AG09309 (cell line): Measurements from ENCODE around the gene ANKRD33B.

Source experiments
- DNase-seq: peaks from one replicate; pipeline ENCODE4 v3.0.0-alpha.2; 2010; ENCODE audit warnings: low read depth
- H3K4me3 ChIP-seq: 2 replicates; pipeline ENCODE4 v1.5.1; 2011; ENCODE audit warnings: mild to moderate bottlenecking, low read depth, low read length, moderate library complexity; ENCODE audit not compliant: control insufficient read depth
- CTCF ChIP-seq: IDR thresholded peaks from 2 replicates; pipeline ENCODE4 v1.5.1; 2011; ENCODE audit warnings: mild to moderate bottlenecking, low read depth, low read length, inconsistent platforms; ENCODE audit not compliant: insufficient read depth, control insufficient read depth; ENCODE audit errors: missing control alignments

ANKRD33B gene

GRCh38 chr5:10583663-10584572, 20.0 kb downstream of the ANKRD33B start:
- no peak for TF ChIP-seq CTCF
- no peak overlapping the region for H3K4me3 ChIP-seq
- DNase-seq: no peak

- DNase-seq: no peak
- TF ChIP-seq CTCF: no peak
- no peak overlapping the region for H3K4me3 ChIP-seq
These were observed 21.0 kb downstream of the ANKRD33B start for GRCh38 chr5:10584714-10585517.

GRCh38 chr5:10585518-10585915, 21.6 kb downstream of the ANKRD33B start:
- TF ChIP-seq CTCF: no peak
- no peak overlapping the region for H3K4me3 ChIP-seq
- DNase-seq: no peak

GRCh38 chr5:10586008-10586407, 22.1 kb downstream of the ANKRD33B start:
- no peak overlapping the region for H3K4me3 ChIP-seq
- TF ChIP-seq CTCF: no peak
- DNase-seq: no peak

GRCh38 chr5:10586555-10586954, 22.7 kb downstream of the ANKRD33B start:
- DNase-seq: no peak
- TF ChIP-seq CTCF: no peak
- H3K4me3 ChIP-seq: no peak overlapping the region

GRCh38 chr5:10588109-10588775, 24.4 kb downstream of the ANKRD33B start:
- DNase-seq: no peak
- no peak overlapping the region for H3K4me3 ChIP-seq
- no peak for TF ChIP-seq CTCF
